Epithelial cell of proximal tubule (primary cell): ENCODE results near the gene GLMP. TPM values are rescaled to one million over a fixed set of nuclear protein-coding genes. Genes with fewer than 3 reads are reported as not detected.

Experiments used
- DNase-seq: peaks from one replicate; pipeline ENCODE4 v3.0.0-alpha.2; 2011; ENCODE audit warnings: low read depth
- H3K4me3 ChIP-seq: 2 replicates; pipeline ENCODE4 v1.5.1; 2011; ENCODE audit warnings: low read depth, mild to moderate bottlenecking, low read length
- CTCF ChIP-seq: conservative IDR thresholded peaks from 2 replicates; pipeline ENCODE4 v1.5.1; 2012; ENCODE audit warnings: low read depth, mild to moderate bottlenecking, low read length
- total RNA-seq: library from RNA; depleted of rRNA; stranded (reverse); fragments of >200 nt; gene quantifications from 2 replicates; pipeline ENCODE4 v1.2.3, GENCODE V29; 2015

The GLMP gene
- total RNA-seq, 1 donor from 2014 or later: 66.3 TPM

GRCh38 chr1:156286061-156286460 is 9.4 kb downstream of the GLMP start:
- no peak overlapping the region for H3K4me3 ChIP-seq
- DNase-seq: no peak
- no peak for TF ChIP-seq CTCF

DNA sequence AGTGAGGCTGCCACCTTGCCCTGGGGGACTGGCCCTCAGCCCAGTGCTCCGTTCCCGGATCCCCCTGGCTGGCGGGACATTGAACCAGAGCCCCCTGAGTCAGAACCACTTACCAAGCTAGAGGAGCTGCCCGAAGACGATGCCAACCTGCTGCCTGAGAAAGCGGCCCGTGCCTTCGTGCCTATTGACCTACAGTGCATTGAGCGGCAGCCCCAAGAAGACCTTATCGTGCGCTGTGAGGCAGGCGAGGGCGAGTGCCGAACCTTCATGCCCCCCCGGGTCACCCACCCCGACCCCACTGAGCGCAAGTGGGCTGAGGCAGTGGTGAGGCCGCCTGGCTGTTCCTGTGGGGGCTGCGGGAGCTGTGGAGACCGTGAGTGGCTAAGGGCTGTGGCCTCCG is 10.0 kb downstream of the GLMP start:
- no peak for TF ChIP-seq CTCF
- DNase-seq: no peak
- H3K4me3 ChIP-seq: no peak overlapping the region

DNA sequence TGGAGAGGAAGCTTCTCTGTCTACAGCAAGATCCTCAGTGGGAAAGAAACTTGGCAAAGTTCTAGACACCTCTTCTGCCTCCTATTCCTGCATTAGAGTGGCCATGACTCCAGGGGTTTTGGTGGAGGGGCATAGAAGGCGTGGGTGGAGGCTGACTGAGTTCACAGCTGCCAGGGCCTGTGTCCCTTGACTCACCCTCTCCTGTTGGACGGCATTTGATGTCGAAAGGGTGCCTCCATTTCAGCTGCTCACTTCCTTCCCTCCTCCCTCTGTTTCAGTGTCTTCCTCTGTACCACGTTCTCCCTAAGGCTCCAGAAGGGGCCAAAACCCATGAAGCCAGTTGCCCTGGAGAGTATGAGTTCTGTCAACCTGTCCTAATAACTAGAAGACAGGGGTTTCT is 10.7 kb downstream of the GLMP start:
- DNase-seq: no peak
- H3K4me3 ChIP-seq: no peak overlapping the region
- TF ChIP-seq CTCF: no peak

DNA sequence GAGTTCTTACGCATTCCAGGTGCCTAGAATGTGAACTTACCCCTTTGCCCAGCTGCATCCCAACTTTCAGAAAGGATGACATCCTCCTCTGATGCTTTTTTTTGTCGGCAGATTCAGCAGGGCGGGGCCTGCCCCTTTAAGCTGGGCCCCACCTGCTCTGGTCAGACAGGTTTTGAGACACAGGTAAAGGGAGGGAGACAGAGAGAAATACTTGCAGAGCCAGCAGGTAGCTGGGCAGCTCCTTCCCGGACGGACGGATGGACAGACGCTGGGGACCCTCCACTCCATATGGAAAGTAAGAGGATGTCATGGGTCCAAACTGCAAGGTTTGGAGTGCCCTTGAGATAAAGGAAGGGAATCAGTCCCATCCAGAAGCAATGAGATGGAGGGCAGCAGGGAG is 11.4 kb downstream of the GLMP start, which contains the start of gene TMEM79:
Gene TMEM79 (plus strand): TSS at position 214 of the 400 bp plus-strand sequence. CDS start 902 bp downstream, outside the sequence.
- no peak for DNase-seq
- no peak for TF ChIP-seq CTCF
- H3K4me3 ChIP-seq: peak within 1 kb of the TSS; percentile 86

DNA sequence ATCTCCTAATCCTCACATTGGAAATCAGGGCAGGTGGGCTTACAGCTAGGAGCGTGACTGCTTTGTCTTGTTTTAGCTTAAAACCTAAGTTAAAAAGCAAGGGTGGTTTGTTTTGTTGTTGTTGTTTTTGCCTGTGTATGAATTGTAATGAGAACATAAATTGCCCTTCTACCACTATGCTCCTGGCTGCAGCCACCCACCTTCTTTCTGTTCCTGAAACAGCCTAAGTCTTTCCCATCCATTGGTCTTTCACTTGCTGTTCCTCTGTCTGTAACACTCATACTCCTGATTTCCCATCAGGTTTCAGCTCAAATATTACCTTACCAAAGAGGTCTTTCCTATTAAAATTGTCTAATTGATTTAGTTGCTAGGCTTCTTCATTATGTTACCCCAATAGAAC is 12.0 kb downstream of the GLMP start:
- no peak for TF ChIP-seq CTCF
- no peak for DNase-seq
- H3K4me3 ChIP-seq: peak overlapping the region; percentile 86

DNA sequence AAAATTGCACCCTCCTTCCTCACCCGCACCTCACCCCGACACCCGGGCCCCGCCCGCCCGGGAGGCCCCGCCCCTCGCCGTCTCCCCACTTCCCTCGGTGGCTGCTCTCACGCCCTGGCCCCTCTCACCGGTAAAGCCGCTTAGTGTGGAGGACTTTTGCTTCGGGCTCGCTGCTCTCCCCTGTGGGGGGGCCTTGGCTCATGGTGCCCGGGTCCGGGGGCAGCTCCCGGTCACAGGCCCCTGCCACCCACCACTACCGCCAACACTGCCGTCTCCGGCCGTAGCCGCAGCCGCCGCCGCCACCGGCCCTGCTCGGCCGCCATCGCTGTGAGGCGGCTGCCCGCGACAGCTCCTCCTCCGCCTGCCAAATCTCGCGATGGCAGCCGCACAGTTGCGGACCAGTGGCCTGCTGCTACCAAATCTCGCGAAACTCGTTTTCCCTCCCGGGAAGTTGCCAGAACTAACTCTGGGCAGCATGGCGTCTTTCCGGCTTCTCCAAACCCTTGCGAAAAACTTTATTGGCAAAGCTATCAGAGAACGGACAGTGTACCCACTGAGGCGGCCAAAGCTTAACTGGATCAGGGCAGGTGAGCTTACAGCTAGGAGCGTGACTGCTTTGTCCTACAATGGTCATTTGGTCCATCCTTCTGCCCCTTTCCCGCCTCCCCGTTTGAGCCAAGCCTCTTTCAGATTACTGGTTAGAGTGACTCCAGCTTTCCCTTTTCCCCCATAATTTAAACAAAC is 12.8 kb downstream of the GLMP start, which contains the start of gene SMG5:
Gene SMG5 (minus strand): TSS at position 347 of the 744 bp plus-strand sequence. CDS start 145 bp downstream, at position 202.
- peak; percentile 92 for DNase-seq
- no peak for TF ChIP-seq CTCF
- peak within 1 kb of the TSS; percentile 86 for H3K4me3 ChIP-seq
